ENCODE measurements around the gene TRAF2.

TRAF2 gene

GRCh38 chr9:136920734-136921231, 34.5 kb downstream of the TRAF2 start:
- Mint-ChIP-seq H3K27me3 (no peaks in the 10 kb centered on the region), H3K27ac (no peak overlapping the region), H3K4me1 (no peaks in the 10 kb centered on the region), H3K9me3 (no peaks in the 10 kb centered on the region), H3K36me3 (ENCODE audit: low read depth) (peaks cover 34% of the 10 kb centered on the region), H3K4me3 (no peak overlapping the region)
- no peak for DNase-seq
- no peak for ATAC-seq

DNA sequence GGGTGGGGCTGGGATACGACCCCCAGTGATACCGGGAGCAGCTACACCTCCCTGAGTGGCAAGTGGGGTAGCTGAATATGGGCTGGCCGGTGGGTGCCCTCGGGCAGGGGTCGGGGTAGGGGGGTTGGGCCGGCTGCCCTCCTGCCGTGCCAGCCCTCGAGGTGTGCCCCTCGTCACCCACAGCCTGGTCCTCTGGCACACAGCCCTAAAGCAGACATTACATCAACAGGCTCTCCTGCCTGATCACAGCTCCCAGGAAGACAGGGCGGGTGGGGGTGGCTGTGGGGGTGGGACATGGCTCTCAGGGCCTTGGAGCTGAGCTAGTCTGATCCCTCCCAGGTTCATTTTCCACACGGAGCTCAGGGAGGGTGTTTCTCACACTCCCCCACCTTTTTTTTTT, 35.0 kb downstream of the TRAF2 start:
- DNase-seq, result no peak
- ATAC-seq, result no peak
- Mint-ChIP-seq H3K36me3 (ENCODE audit: low read depth) (peaks cover 31% of the 10 kb centered on the region), H3K4me1 (no peaks in the 10 kb centered on the region), H3K27ac (no peak overlapping the region), H3K4me3 (no peak overlapping the region), H3K27me3 (no peaks in the 10 kb centered on the region), H3K9me3 (no peaks in the 10 kb centered on the region)

DNA sequence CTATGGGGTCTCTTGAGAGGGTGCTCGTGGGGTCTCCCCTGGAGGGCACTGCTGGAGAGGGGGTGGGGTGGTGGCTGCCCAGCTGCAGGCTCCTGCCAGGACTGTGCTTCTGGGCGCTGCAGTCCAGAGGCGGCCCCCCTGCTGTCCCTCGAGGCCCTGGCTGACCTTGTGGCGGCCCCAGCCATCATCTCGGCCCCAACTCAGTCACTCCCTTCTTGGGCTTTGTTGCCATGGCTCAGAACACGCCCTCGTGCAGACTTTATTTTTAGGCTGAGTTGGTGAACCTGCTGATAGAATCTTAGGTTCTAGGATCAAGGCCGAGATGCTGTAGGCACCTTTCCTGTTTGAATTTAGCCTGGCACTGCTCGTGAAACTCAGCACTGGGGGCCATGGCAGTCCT, 35.4 kb downstream of the TRAF2 start:
- Mint-ChIP-seq H3K4me1 (no peaks in the 10 kb centered on the region), H3K4me3 (no peak overlapping the region), H3K27ac (no peak overlapping the region), H3K9me3 (no peaks in the 10 kb centered on the region), H3K27me3 (no peaks in the 10 kb centered on the region), H3K36me3 (ENCODE audit: low read depth) (peaks cover 30% of the 10 kb centered on the region)
- DNase-seq (no peak), ATAC-seq (no peak)

- Mint-ChIP-seq H3K4me3 (no peak overlapping the region), H3K4me1 (no peaks in the 10 kb centered on the region), H3K27me3 (no peaks in the 10 kb centered on the region), H3K27ac (no peak overlapping the region), H3K36me3 (ENCODE audit: low read depth) (peaks cover 24% of the 10 kb centered on the region), H3K9me3 (no peaks in the 10 kb centered on the region)
- no peak for ATAC-seq
- DNase-seq, result no peak
These were observed 36.2 kb downstream of the TRAF2 start for GRCh38 chr9:136922540-136922939.

GRCh38 chr9:136923881-136924280, 37.6 kb downstream of the TRAF2 start:
- H3K9me3 Mint-ChIP-seq, result no peaks in the 10 kb centered on the region
- ATAC-seq (no peak), DNase-seq (no peak)
- no peak overlapping the region for H3K4me3 Mint-ChIP-seq
- no peaks in the 10 kb centered on the region for H3K27me3 Mint-ChIP-seq
- H3K4me1 Mint-ChIP-seq, result no peaks in the 10 kb centered on the region
- peaks cover 24% of the 10 kb centered on the region for H3K36me3 Mint-ChIP-seq (ENCODE audit: low read depth)
- no peak overlapping the region for H3K27ac Mint-ChIP-seq

DNA sequence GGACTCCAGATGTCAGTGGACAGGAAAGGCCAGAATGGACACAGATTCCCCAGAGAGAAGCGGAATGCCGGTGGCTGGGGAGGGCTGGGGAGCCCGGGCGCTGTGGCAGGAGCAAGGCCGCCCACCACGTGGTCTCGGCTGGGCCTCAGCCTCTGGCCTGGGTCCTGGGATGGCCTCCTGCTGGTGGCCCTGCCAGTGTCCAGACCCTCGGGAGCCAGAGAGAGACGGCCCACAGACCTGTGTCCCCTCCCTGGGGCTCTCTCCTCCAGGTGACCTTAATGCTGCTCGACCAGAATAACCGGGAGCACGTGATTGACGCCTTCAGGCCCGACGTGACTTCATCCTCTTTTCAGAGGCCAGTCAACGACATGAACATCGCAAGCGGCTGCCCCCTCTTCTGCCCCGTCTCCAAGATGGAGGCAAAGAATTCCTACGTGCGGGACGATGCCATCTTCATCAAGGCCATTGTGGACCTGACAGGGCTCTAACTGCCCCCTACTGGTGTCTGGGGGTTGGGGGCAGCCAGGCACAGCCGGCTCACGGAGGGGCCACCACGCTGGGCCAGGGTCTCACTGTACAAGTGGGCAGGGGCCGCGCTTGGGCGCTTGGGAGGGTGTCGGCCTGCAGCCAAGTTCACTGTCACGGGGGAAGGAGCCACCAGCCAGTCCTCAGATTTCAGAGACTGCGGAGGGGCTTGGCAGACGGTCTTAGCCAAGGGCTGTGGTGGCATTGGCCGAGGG, 39.3 kb downstream of the TRAF2 start:
- no peak overlapping the region for H3K4me3 Mint-ChIP-seq
- no peak overlapping the region for H3K27ac Mint-ChIP-seq
- peaks cover 19% of the 10 kb centered on the region for H3K36me3 Mint-ChIP-seq (ENCODE audit: low read depth)
- H3K27me3 Mint-ChIP-seq, result no peaks in the 10 kb centered on the region
- H3K9me3 Mint-ChIP-seq, result no peaks in the 10 kb centered on the region
- DNase-seq (no peak), ATAC-seq (no peak)
- H3K4me1 Mint-ChIP-seq, result no peaks in the 10 kb centered on the region

- DNase-seq (no peak), ATAC-seq (no peak)
- Mint-ChIP-seq H3K4me3 (no peak overlapping the region), H3K9me3 (no peaks in the 10 kb centered on the region), H3K27me3 (no peaks in the 10 kb centered on the region), H3K27ac (no peak overlapping the region), H3K36me3 (ENCODE audit: low read depth) (peaks cover 18% of the 10 kb centered on the region), H3K4me1 (peaks cover 2% of the 10 kb centered on the region)
These were observed 39.9 kb downstream of the TRAF2 start for GRCh38 chr9:136926154-136926704.

DNA sequence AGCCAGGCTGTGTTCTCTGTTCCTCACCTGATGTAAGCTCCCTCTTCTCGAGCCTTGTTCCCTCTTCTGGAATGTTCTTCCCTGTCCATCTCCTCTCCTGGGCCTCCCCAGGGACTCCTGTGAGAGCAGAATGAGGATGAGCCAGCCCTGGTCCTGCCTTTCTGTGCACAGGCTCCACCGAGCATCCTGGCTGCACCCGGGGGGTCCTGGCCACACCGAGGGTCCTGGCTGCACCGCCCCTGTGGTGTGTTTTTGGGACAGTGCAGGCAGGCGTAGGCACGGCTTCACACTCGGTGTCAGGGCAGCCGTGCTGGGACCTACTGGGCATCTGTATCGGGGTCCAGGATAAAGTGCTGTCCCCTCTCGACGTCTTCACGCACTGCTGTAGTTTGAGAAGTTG, 40.4 kb downstream of the TRAF2 start:
- no peak for DNase-seq
- no peak overlapping the region for H3K27ac Mint-ChIP-seq
- H3K27me3 Mint-ChIP-seq, result no peaks in the 10 kb centered on the region
- peaks cover 4% of the 10 kb centered on the region for H3K4me1 Mint-ChIP-seq
- peaks cover 23% of the 10 kb centered on the region for H3K36me3 Mint-ChIP-seq (ENCODE audit: low read depth)
- no peaks in the 10 kb centered on the region for H3K9me3 Mint-ChIP-seq
- no peak overlapping the region for H3K4me3 Mint-ChIP-seq
- no peak for ATAC-seq

GRCh38 chr9:136927343-136928271, 41.3 kb downstream of the TRAF2 start:
- Mint-ChIP-seq H3K4me1 (peaks cover 10% of the 10 kb centered on the region), H3K27me3 (no peaks in the 10 kb centered on the region), H3K27ac (peak overlapping the region; percentile 33), H3K9me3 (no peaks in the 10 kb centered on the region), H3K36me3 (ENCODE audit: low read depth) (peaks cover 27% of the 10 kb centered on the region), H3K4me3 (no peak overlapping the region)
- no peak for DNase-seq
- ATAC-seq, result no peak

DNA sequence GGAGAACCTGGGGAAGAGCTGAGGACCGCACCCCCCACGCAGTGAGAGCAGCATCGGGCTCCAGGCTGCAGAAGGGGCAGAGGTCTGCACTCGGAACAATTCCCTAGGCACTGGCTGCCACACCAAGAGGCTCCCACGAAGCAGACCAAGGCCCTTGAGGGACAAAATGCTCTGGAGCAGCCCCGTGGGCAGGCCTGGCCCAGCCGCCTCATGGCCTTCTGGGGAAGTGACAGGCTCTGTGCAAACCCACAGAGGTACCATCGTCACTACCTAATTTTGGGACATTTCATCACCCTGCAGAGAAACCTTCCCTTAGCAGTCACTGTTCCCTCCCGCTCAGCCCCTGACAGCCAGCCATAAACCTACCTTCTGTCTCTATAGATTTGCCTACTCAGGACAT, 42.3 kb downstream of the TRAF2 start:
- DNase-seq, result no peak
- H3K36me3 Mint-ChIP-seq (ENCODE audit: low read depth), result peaks cover 29% of the 10 kb centered on the region
- H3K4me3 Mint-ChIP-seq, result no peak overlapping the region
- peak; percentile 29 for ATAC-seq
- H3K4me1 Mint-ChIP-seq, result peaks cover 15% of the 10 kb centered on the region
- H3K27ac Mint-ChIP-seq, result no peak overlapping the region
- H3K9me3 Mint-ChIP-seq, result no peaks in the 10 kb centered on the region
- H3K27me3 Mint-ChIP-seq, result no peaks in the 10 kb centered on the region

DNA sequence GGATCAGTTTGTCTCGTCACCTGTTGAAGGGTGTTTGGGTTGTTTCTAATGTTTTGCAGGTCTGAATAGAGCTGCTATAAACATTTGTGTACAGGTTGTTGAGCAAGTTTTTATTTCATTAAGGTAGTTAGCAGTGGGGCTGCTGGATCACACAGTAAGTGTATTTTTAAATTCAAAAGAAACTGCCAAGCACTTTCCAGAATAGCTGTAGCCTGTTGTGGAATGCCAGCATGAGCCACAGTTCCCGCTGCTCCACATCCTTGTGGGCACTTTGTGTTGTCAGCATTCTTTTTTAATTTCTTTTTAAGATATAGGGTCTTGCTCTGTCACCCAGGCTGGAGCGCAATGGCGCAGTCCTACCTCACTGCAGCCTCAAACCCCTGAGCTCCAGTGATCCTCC, 43.7 kb downstream of the TRAF2 start:
- no peak overlapping the region for H3K4me3 Mint-ChIP-seq
- H3K9me3 Mint-ChIP-seq, result no peaks in the 10 kb centered on the region
- ATAC-seq (no peak), DNase-seq (no peak)
- H3K36me3 Mint-ChIP-seq (ENCODE audit: low read depth), result peaks cover 31% of the 10 kb centered on the region
- peak overlapping the region; percentile 6 for H3K27ac Mint-ChIP-seq
- peaks cover 17% of the 10 kb centered on the region for H3K4me1 Mint-ChIP-seq
- H3K27me3 Mint-ChIP-seq, result no peaks in the 10 kb centered on the region

DNA sequence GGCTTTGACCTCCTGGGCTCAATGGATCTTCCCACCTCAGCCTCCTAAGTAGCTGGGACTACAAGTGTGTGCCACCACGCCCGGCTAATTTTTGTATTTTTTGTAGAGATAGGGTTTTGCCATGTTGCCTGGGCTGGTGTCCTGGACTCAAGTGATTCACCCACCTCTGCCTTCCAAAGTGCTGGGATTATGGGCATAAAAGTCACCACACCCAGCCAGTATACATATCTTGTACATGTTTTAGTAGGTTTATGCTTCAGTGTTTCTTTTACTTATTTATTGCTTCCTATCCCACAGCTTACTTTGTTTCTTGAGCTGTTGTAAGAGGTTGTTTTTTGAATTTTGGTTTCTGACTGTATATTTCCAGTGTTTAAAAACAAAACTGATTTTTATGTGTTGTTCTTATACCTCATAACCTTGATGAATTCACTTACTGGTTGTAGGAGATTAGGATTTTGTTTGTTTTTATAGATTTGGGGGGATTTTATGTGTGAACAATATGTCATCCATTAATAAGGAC, 45.4 kb downstream of the TRAF2 start:
- no peak for DNase-seq
- H3K9me3 Mint-ChIP-seq, result no peaks in the 10 kb centered on the region
- H3K27ac Mint-ChIP-seq, result peak overlapping the region; percentile 79
- peaks cover 17% of the 10 kb centered on the region for H3K4me1 Mint-ChIP-seq
- peaks cover 32% of the 10 kb centered on the region for H3K36me3 Mint-ChIP-seq (ENCODE audit: low read depth)
- ATAC-seq, result no peak
- no peak overlapping the region for H3K4me3 Mint-ChIP-seq
- H3K27me3 Mint-ChIP-seq, result no peaks in the 10 kb centered on the region

GRCh38 chr9:136934277-136934676, 48.0 kb downstream of the TRAF2 start:
- no peak overlapping the region for H3K27ac Mint-ChIP-seq
- H3K4me1 Mint-ChIP-seq, result peaks cover 17% of the 10 kb centered on the region
- DNase-seq, result no peak
- no peaks in the 10 kb centered on the region for H3K9me3 Mint-ChIP-seq
- no peaks in the 10 kb centered on the region for H3K27me3 Mint-ChIP-seq
- ATAC-seq, result no peak
- no peak overlapping the region for H3K4me3 Mint-ChIP-seq
- H3K36me3 Mint-ChIP-seq (ENCODE audit: low read depth), result peaks cover 33% of the 10 kb centered on the region

DNA sequence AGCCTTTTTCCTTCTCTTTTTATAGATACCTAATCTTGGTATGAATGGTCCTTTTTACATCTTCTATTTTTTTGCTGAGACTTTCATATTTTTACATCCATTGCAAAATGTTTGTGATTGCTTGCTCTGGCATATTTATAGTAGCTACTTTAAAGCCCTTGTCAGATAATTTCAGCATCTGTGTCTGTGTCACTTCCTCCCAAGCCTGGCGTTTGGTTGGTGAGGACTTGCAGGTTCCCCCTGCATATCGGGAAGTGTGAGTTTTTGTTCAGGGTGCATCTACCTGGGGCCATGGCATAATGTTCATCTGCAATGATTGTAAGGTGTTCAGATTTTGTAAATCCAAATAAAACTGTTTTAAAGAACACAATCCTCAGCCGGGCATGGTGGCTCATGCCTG, 49.3 kb downstream of the TRAF2 start:
- Mint-ChIP-seq H3K4me3 (no peak overlapping the region), H3K27ac (no peak overlapping the region), H3K4me1 (peaks cover 17% of the 10 kb centered on the region), H3K27me3 (no peaks in the 10 kb centered on the region), H3K36me3 (ENCODE audit: low read depth) (peaks cover 29% of the 10 kb centered on the region), H3K9me3 (no peaks in the 10 kb centered on the region)
- no peak for ATAC-seq
- no peak for DNase-seq
